ENCODE data around the gene HINT2.
A peak's percentile ranks its signal among the peaks of the same experiment; 100 is the strongest.

The HINT2 gene

DNA sequence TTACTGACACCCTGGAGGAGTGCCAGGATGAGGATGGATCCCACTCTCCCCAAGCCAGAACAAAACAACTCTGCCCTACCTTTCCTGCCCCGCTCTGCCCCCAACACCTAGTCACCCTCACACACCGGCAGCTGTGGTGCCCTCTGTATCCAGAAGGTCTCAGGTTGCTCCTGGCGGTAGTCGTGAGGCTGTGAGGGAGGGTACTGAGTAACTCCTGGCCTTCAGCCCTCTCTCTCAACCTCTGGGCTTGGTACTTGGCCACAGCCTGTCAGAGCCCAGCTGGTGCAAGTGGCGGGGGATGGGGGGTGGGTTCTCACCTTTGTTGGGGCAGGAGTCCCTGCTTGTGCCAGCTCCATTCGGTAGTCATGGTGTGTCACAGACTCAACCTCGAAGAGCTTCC lies 4.7 kb downstream of the HINT2 start:
- no peak for FAIRE-seq

DNA sequence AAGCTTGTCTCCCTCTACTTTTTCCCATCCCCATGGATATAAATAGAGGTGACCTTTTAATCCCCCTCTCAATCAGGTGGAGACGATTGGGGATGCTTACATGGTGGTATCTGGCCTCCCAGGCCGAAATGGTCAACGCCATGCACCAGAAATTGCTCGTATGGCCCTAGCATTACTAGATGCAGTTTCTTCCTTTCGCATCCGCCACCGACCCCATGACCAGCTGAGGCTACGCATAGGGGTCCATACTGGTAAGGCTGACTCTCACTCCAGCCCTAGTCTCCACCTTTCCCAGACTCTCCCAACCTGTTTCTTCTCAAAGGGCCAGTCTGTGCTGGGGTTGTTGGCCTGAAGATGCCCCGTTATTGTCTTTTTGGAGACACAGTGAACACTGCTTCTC lies 6.4 kb downstream of the HINT2 start:
- FAIRE-seq, result no peak

DNA sequence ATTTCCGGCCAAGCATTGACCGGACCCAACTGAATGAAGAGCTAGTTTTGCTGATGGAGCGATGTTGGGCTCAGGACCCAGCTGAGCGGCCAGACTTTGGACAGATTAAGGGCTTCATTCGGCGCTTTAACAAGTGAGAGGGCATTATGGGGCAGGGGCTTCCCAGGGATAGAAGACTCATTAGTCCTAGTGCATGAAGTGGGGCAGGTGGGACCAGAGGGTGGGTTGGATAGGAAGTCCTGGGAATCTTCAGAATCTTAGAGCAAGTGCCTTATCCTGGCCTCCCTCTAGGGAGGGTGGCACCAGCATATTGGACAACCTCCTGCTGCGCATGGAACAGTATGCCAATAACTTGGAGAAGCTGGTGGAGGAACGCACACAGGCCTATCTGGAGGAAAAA lies 8.7 kb downstream of the HINT2 start:
- FAIRE-seq, result no peak

DNA sequence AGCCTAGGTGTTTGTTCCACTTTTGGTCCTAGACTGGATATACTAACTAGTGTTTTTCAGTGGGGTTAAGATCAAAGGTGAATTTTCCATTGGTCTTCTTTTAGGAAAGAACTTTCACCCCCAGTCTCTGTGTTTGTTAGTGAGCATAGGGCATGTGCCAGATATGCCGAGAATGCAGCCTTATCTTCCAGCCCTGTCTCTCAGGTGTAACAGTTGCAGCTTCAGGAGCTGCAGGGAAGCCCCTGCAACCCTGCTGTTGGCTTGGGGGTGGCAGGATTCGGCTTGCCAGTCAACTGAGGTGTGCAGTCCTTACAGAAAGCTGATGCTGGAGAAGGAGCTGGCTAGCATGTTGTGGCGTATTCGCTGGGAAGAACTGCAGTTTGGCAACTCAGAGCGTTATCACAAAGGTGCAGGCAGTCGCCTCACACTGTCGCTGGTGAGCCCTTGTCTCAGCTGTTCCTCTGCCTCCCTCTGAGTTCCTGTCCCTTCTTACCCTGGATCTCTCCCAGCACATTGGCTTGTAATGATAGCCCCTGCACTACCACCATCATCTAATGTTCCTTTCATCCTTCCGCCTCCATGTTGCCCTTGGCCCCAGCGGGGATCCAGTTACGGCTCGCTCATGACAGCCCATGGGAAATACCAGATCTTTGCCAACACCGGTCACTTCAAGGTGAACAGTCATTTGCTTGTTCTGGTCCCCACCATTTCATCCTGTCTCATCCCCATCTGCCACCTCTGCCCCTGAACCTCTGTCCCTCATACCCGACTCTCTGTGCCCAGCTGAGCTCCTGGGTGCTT lies 13.3 kb downstream of the HINT2 start:
- no peak for FAIRE-seq

DNA sequence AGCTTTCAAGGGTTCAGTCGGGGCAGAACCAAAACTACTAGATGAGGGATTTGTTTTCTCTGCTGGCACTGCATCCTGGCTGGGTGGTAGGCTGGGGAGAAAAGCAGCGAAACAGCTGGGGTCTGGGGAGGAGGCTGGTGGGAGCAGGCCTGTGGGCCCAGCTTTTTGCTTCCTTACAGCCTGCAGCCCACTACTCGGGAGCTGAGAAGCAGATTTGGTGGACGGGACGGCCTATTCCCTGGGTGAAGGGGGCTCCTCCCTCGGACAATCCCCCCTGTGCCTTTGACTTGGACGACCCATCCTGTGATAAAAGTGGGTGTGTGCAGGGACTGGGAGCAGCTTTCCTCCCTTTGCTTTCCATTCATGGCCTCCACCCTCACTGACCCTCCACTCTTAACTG lies 14.3 kb downstream of the HINT2 start:
- FAIRE-seq, result no peak

DNA sequence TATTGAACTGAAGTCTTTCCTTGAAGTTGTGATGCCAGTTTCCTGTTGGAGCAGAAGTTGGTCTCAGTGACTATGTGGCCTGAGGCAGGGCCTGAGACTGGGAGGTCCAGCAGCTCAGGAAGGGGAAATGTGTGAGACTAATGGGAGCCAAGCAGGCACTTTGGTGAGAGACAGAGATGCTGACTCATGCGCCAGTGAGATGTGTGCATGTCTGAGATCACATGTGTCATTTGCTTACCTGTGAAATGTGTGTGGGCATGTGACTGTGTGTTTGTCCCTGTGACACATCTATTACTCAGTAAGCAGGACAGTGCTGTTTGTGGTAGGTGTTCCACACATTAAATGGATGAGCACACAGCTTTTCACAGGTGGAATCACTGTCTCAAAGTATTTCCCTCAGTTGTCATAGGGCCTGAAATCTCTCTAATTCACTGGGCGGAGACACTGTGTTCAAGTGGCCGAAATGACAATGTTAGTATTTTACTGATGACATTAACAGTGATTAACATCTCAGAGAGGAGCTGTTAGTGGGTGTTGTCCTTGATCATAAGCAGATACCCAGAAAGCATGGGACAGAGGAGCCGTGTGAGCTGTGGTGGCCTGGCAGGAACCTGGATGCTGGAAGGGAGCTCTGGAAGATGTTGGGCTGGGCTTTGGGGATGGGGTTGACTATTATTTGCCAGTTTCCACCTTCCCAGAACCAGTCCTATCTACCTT lies 16.0 kb downstream of the HINT2 start:
- no peak for FAIRE-seq

DNA sequence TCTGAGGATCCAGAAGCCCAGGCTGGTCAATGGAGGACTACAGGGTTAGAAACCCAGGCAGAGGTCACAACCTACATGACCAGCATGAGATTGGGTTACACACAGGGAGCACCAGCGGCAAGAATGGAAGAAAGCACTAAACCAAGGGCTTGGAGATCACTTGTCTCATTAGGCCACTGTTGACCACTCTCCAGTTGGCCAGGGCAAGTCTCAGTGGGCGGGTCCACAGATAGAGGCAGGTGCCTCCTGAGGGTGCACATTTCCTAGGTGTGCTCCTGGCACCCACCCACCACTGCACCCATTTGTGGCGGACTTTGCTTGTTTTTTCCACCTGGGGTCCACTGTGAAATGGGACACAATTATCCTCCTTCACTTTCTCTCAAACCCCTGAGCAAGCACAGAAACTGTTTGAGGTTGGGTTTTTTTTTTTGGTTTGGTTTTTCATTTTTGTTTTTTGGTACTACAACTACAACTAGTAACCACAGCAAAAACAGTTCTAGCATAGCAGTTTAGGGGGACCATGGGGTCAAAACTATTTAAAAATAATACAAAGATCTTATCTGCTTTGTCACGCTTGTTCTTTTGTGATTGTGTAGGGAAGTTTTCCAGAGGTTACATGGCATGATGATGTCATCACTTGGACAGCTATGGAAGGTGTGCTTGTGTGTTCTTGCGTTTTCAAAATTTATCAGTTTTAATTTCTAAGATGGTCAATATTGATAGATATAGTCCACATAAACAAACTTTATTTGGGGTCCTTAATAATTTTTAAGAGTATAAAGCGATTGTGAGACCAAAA lies 17.3 kb downstream of the HINT2 start:
- no peak for FAIRE-seq

DNA sequence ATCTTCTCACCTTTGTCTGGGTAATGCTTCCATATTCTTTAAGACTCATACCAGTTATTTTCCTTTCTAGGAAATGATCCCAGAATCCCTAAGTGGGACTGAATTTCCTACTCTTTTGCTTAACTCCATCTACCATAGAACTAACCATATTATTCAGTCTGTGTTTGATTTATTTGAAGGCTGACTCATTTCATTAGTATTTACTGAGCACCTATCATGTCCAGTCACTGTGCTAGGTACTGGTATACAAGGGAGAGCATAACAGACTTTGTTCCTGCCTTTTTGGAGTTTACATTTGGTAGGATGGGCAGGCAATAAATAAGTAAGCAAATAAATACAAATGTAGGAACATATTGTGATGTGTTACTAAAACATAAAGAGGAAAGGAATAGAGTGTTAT lies 19.1 kb downstream of the HINT2 start:
- no peak for FAIRE-seq

DNA sequence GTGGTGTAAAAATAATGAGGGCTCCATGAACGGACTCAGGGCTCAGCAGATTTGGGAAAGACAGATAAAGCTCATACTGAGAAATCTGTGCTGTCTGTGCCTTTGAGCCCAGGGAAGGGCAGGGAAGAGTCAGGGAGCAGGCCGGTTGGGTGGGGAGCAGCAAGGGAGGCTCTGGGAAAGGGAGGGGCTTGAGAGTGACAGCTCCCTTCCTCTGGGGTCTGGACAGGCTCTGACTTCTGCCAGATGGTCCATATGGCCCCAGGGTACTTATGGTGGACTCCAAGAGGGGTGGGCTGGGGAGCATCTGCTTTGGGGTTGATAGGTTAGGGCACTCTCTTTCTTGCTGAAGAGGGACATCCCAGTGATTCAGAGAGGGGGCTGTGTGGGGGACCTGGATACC lies 21.4 kb downstream of the HINT2 start:
- FAIRE-seq, result no peak

DNA sequence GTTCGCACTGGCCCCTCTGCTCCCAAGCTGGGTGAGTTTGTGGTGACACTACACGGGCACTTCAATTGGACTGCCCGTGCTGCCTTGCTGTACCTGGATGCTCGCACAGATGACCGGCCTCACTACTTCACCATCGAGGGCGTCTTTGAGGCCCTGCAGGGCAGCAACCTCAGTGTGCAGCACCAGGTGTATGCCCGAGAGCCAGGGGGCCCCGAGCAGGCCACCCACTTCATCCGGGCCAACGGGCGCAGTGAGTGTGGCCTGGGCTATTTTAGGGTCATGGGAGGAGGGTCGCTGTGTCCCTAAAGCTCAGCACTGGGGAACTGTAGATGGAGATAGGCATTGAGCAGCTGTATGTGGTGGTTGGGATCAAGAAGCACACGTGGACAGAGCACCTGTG lies 22.0 kb downstream of the HINT2 start:
- FAIRE-seq, result no peak

DNA sequence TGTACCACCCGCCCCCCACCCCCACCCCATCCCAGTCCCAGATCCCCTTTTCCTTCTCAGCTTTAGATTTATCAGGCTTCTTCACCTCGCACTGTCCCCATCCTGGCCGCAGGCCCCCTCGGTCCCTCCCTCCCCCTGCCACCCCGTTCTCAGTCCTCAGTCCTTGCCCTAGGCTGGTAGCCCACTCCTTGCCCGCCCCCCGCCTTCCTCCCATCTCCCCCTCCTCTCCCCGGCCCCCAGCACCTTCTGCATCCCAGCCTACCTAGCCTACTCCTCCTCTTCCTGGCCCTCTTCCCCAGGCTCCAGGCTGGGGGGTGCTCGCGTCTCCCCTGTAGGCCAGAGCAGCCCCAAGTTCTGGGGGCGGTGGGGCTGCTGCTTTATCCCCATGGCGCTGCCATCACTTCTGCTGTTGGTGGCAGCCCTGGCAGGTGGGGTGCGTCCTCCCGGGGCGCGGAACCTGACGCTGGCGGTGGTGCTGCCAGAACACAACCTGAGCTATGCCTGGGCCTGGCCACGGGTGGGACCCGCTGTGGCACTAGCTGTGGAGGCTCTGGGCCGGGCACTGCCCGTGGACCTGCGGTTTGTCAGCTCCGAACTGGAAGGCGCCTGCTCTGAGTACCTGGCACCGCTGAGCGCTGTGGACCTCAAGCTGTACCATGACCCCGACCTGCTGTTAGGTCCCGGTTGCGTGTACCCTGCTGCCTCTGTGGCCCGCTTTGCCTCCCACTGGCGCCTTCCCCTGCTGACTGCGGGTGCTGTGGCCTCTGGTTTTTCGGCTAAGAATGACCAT lies 22.6 kb downstream of the HINT2 start:
- FAIRE-seq, result no peak

DNA sequence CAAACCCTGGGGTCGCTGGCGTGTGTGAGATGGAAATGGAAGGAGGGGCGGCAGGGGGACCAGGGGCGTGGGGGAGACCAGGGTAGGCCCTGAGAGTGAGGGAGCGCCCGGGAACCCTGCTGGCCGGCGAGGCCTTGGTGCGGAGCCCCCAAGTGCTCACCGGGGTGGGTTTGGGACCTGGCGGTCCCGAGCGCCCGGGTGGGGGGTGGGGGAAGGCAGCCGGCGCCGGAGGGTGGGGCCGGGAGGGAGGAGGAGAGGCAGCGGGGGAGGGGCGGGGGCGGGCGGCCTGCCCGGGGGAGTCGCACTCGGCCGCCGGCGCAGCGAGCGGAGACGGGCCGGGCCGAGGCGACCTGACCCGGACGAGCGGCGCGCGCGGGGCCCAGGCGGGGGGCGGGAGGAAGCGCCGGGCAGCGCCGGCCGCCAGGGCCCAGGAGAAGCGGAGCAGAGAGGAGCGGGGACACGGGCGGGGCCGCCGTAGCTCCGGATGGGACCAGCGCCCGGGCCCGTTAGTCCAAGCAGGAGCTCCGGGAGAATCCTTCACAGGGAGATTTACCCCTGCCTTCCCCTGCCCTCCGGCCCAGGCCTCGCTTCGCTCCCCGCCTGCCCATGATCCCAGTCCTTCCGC lies 23.4 kb downstream of the HINT2 start, which contains the start of gene NPR2:
Gene NPR2, plus strand, starts transcription at position 295 of the 625 bp plus-strand sequence. CDS start 818 bp downstream, outside the sequence.
- no peak for FAIRE-seq

DNA sequence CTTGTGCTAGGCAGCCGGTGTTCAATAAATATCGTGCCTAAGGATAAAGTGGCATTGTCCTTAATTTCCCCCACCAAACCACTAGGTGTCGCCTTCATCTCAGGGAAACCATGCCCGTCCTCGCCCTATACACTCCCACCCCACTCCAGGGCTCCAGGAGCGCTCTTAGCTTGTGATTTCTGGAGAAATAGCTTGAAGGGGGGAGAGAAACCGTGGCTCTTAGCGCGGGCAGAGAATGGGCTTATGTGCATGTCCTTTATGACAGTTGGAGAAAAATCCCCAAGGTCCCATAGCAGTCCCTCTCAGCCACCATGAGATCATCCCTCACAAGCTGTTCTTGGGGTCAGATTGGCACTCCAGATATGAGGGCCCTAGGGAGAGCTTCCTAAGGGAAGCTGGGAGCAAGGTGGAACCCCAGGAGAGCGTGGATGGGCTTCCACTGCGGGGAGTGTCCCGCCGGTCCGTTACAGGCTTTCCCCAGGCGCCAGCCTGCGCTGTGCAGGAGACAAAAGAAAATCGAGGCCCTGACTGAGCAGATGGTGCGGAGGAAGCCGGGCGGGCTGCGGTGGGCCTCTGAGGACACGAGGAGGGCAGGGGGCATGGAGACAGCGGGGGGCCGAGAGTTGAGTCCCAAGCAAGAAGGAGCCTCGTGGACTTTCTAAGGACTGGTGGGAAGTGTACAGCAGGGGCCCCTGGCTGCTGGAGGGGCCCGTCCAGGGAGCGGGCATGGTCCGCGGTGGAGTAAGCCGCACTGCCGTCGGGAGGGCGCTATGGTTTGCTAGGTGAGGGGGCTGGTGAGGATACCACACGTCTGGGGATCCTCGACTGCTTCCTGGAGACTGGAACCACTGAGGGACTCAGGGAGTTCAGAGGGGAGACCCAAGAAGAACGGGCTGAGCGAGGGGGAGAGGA lies 24.2 kb downstream of the HINT2 start:
- FAIRE-seq, result peak; percentile 94

DNA sequence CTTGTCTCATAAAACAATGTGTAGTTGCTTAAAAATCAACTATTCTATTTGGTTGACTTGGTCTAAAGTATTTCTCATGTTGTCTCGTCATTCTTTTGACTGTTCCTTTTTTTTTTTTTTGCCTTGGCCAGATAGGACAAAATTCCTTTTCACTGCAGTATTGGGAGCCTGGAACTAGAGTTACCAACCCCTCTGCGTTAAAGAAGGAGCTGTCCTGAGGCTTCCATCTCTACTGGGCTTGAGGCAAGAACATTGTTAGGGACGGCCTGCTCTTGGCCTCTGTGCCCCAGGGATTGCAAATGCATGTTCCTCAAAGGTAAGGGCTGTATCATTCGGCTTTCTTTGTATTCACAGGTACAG lies 24.8 kb downstream of the HINT2 start:
- no peak for FAIRE-seq

DNA sequence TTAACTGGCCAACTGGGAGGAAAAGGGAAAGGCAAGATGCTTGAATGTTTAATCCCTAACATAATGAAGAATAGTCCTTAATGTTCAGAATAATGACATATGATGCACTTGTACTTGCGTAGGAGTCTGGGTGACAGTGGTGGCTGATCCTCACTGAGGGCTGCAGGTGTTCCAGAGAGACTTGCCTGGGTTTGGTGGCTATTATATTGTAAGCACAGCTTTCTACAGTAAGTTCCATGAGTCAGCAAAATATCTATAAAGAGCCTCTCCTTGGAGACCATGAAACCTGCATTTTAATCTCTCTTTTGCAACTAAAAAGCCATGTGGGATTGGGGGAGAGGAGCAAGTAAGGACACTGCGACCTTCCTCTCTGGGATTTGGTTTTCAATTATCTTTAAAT lies 25.3 kb downstream of the HINT2 start:
- no peak for FAIRE-seq

DNA sequence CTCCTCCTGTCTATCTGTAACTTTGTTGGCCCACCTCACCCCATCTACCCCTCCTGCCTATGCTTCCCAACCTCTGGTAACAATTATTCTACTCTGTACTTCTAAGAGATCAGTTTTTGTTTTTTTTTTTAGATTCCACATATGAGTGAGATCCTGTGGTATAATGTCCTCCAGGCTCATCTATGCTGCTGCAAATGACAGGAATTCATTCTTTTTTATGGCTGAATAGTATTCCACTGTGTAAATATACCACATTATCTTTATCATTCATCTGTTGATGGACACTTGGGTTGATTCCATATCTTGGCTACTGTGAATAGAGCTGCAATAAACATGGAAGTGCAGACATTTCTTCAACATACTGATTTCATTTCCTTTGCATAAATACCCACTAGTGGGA lies 31.4 kb downstream of the HINT2 start:
- no peak for FAIRE-seq

DNA sequence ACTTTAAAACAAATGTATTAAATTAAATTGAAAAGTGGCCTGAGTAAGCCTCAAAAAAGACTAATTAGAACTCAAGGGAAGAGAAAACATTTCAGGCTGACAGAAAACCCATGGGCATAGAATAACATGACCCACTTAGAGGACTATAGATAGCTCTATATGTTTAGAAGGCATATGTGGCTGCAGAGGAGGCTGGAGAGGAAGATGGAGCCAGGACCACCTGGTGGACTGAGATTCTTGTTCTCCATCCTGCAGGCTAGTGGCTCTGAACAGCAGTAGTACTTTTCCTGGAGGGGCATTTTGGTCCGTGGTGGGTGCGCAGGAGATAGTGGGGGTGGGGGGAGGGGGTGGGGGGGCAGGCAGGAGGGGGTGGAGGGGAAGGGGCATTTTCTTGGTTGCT lies 33.8 kb downstream of the HINT2 start:
- no peak for FAIRE-seq

DNA sequence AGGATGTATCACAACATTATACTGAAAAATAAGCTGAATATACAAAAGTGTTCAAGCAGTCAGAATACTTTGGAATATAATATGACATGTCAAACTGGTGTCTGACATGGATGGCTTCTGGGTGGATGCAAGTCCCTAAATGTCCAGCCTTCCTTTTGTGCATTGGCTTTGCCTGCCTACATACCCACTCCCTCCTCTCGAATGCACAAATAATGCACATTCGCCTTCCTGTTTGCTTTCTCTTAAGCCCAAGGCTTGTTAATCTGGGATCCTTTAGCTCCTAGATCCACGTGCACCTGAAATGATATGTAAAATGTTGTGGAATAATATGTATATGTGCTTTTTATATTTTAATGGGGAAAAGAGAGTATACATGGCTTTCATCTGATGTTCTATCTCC lies 36.3 kb downstream of the HINT2 start:
- FAIRE-seq, result no peak

DNA sequence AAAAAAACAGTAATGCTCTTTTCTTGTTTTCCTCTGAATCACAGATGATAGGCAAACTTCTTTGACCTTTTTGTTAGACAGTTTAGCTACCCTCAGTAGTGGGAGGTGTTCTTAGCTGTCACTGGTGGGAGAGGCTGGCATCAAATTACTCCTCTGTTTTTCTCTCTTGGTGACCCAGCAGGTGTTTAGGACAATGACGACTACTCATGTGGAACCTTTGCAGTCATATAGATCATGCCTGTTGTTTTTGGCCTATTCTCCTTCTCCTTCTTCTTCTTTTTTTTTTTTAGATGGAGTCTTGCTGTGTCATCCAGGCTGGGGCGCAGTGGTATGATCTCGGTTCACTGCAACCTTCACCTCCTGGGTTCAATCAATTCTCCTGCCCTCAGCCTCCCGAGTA lies 38.8 kb downstream of the HINT2 start:
- no peak for FAIRE-seq

DNA sequence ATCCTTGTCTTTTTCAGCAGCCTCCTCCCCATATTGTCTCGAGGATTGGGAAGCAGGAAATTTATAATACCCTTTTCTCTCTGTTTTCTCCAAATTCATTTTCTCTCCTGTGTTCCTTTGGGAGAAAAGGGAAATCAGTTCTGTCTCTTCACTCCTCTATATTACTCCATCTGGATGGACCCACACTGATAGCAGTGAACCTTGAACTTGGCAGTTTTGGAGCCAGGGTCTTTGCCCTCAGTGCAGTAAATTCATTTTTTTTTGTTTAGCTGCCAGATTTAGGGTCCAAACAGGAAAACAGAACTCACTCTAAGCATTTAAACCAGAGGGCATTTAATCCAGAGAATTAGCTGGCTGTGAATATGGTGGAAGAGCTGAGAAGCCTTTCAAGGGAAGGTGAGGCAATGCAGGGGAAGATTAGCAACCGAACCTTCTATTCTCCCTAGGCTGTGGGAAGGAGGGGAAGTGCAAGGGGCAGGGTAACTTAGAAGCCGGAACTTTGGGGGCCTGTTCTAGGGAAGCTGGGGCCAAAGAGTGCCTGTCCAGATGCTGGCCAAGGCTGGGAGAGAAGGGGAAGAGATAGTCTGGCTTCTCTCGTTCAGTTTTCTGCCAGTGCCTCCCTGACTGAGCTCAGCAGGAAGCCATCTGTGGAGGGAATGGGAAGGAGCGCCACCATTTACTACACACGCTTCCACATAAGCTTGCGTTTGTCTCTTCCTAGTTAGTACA lies 39.8 kb downstream of the HINT2 start:
- no peak for FAIRE-seq

DNA sequence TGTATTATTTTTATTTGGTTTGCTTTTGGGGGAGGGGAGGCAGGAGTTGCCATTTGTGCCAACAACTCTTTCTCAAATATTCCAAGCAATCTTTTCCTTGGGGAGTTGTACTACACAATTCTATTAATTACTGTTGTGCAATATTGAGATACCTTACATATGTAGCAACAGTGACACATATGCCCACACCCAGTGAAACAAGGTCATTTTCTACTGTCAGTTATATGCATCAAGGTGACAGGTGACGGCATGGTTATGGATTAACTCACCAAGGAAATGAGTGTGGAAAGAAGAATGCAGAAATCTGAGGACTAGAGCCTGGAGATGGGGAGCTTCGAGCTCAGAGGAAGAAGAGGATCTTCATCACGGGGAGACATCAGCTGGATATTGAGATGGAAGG lies 42.9 kb downstream of the HINT2 start:
- no peak for FAIRE-seq
